GM21528 (cell line): Measurements from ENCODE around the gene PPM1M.

Source experiments
- ATAC-seq: cut with Tn5 transposase; IDR thresholded peaks from one replicate; pipeline ENCODE4 v1.9.1; 2021; ENCODE audit warnings: mild to moderate bottlenecking, moderate library complexity; ENCODE audit not compliant: unreplicated experiment, low FRiP score

PPM1M gene

DNA sequence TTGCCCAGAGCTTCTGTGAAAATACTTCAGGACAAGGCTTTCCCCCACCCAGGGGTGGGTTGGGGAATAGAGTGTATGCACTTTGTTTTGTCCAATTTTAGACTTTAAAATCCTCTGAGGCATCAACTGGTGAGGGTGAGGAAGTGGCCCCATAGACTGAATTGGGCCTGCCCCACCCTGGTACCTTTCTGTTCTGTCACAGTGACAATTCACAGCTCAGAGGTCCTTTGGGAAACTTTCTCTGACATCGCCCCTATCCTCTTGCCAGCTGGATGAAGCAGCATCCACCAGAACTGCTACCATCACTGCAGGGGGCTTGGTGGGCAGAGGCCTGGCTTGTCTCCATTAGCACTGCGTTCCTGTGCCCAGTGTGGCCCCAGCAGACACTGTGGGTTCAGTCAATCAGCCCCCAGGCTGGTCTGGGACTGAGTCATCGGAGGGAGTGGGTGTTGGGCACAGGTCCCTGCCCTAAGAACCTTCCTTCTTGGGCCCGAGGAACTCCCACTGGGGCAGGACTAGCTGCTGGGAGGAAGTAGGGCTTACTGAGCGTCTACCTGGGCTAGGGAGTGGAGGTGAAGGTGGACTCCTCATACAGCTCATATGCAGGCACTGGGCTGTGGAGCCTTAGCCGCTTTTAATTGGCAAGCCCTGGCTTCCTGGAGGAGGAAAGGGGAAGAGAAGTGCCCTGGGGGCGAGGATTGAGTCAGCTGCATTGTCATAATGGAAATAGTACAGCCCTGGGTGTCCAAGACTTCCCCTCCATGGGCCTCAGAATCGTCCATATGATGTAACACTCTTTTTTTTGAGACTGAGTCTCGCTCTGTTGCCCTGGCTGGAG, 1.5 kb upstream of the PPM1M start:
- ATAC-seq: no peak

DNA sequence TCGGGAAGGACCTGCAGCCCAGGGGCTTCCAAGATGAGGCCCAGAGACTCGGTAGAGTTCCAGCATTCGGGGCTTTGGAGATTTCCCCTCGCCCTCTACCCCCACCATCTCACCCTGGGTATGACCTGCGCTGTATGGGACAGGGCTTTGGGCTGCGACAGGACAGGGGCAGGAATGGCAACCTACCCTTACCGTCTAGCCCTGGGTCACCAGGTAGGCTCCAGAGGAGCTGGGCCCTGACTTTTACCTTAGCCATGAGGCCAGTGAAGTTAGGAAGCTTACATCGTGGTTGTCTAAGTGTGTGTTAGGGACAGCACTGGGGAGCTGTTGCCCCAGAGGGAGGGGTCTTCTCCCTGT, 683 bp downstream of the PPM1M start:
- no peak for ATAC-seq

DNA sequence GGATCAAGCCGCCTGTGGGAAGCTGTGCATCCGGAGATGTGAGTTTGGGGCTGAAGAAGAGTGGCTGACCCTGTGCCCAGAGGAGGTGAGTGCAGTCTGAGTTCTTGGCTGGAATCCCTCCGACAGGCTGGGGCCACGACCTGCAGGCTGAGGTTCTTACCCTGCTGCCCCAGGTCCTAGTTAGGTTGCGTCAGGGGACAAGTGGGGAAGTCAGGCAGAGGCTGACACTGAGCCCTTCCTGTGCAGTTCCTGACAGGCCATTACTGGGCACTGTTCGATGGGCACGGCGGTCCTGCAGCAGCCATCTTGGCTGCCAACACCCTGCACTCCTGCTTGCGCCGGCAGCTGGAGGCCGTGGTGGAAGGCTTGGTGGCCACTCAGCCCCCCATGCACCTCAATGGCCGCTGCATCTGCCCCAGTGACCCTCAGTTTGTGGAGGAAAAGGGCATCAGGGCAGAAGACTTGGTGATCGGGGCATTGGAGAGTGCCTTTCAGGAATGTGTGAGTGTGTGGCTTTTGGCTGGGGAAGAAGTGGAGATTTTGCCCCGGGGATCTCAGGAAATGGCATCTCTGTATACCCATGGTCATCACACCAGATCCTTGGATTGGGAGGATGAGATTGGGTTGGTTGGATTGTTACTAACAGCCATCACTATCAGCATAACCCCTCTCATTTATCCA, 1.3 kb downstream of the PPM1M start:
- no peak for ATAC-seq

DNA sequence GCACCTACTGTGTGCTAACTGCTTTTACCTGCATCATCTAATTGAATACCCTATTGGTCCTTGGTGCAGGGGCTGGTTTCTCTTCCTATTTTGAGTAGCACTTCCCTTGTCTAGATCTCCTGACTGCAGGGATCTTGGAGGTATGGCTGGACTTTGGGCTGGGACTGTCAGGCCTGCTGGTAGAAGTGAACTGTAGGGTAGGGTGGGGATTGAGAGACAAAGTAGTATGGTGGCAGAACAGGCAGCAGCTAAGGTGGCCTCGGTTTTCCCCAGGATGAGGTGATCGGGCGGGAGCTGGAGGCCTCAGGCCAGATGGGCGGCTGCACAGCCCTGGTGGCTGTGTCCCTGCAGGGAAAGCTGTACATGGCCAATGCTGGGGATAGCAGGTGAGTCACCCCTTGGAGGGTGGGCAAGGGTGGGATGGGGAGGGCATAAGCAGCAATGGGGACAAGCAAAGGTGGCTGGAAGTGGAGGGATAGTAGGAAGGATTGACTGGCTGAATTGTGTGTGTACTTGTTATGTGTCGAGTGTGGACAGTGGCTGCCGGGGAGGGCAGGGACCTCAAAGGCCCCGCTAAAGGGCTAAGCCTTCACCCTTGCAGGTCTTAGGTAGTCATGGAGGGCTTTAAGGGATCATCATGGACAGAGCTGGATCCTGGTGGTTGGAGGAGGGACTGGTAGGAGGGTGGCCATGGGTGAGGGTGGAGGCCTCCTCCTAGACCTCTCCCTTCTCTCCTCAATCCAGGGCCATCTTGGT, 2.0 kb downstream of the PPM1M start:
- ATAC-seq: no peak

DNA sequence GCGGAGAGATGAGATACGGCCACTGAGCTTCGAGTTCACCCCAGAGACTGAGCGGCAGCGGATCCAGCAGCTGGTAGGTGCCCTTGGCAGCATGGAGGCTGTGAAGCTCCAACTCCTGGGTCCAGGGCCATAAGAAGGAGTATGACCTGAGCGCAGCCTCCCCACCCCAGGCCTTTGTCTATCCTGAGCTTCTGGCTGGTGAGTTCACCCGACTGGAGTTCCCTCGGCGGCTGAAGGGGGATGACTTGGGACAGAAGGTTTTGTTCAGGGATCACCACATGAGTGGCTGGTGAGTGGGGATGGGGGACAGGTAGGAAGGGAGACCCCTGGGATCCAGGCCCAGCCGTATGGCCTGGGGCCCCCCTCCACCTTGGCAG, 2.6 kb downstream of the PPM1M start:
- ATAC-seq: no peak

DNA sequence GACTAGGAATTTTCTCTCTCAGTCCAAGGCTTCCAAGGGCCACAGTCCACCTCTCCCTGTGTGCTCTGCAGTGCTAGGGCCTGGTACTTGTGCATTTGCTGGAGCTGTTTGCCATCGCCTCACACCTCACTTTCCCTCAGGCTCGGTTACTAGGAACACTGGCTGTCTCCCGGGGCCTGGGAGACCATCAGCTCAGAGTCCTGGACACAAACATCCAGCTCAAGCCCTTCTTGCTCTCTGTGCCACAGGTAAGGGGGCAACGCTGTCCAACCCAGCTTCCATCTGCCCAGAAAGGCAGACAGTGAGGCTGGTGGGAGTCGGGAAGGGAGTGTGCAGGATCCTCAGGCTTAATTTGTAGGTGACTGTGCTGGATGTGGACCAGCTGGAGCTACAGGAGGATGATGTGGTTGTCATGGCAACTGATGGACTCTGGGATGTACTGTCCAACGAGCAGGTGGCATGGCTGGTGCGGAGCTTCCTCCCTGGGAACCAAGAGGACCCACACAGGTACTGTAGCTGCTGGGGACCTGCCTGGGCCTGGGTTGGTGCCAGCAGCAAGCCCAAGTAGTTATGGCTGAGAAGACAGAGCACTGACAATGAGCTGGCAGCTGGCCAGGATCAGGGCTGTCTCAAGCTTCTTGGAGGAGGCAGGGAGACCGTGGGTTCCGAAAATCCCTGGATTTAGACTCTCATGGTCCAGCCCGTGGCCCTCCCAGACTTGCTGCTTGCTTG, 3.4 kb downstream of the PPM1M start:
- ATAC-seq: no peak

DNA sequence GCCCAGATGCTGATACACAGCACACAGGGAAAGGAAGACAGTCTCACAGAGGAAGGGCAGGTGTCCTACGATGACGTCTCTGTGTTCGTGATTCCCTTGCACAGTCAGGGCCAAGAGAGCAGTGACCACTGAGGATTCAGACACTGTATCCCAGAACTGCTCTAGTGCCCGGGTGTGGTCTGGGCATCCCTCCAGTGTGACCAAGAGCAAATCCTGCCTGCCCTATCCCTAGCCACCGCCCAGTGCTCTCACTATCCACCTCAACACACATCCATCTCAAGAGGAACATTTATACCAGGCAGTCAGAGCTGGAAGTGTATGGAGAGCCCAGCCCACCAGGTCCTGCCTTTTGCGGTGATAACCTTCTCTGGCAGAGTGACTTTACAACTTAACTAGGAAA, 4.1 kb downstream of the PPM1M start:
- no peak for ATAC-seq

DNA sequence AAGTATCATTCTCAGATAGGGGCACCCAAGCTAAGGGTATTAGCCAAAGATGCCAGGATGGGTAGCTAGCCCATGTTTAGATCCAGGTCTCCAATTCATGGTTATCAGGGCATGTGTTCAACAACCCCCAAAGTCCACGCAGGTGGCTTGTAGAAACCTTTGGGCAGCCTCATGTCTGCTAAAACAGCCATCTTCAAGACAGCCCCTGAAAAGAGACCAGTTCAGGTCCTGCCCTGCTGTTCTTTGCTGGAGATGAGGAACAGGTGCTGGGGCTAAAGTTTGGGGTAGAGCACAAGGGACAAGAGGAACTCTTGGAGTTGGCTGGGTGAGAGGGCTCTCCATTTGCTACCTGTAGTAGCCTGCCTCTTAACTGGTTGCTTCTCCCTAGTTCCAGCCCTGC, 4.6 kb downstream of the PPM1M start:
- no peak for ATAC-seq

DNA sequence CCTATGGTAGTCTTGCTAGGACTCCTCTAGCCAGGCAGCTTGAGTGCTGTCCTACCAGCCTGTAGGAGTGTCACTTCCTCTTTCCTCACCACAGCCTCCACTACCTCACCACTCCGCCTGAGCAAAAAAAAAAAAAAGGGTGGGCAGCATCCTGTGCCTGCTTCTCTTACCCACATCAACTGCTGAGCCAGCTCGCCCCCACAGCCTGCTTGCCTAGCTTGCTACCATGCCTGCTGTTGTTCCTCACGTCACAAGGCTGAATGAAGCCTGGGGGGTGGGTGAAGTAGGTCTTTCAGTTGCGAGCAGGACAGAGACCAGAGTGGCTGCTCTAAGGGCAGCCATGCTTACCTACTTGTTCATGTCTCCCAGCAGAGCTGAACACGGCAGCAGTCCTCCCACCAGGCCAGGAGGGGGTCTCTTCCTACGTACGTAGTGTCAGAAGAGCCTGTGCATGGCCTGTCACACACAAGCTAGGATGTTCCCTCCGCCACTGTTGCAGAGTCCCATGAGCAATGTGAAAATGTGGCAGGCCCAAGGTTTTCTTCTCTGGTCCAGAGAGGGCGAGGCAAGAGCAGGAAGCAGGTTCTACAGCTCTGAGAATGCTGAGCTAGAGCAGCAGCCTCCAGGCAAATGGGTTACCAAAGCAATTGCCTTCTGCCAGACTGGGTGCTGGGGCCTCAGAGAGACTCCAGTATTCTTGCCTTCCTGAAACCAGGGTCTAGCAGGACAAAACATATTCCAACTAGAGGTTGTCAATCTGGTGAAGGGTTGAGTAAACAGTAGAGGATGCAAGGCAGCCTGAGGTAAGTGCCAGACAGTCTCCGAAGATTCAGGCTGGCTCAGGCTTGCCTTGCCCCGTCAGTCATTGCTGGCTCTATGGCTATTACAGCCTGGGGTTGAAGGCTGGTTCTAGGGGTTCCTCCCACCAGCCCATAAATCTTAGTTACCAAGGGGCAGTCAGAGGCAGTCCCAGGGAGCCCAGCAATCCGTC, 8.1 kb downstream of the PPM1M start:
- peak; percentile 89 for ATAC-seq

DNA sequence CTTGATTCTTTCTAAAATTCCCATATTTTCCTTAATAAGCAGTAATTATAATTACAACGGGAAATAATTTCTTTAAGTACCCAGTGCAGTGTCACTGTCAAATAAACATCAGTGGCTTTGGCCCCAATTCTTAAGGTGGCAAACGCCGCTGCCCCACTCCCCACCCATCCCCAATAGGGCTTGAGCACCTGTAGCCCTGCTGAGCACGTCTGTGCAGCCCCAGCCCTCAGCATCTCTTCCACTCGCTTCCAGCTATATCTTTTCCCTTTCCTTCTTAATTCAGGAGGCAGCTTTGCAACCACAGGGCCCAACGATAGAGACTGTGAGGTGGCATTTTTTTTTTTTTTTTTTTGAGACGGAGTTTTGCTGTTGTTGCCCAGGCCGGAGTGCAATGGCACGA, 9.0 kb downstream of the PPM1M start:
- no peak for ATAC-seq

DNA sequence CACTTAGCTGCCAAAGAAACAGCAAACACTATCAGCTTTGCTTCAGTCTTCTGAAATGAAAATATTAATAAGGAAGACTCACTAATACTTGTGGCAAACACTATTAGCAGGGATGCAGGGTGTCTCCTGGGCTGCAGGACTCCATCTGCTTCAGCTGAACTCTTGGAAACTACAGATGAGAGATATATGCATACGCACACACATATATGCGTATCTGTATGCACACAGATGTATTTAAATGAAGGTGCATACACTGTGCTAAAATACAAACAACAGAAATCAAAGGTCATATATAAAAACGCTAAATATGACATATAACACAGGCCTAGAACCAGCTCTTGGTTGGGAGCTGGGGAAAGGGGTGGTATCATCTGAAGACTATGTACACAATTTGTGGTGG, 10.6 kb downstream of the PPM1M start:
- no peak for ATAC-seq

DNA sequence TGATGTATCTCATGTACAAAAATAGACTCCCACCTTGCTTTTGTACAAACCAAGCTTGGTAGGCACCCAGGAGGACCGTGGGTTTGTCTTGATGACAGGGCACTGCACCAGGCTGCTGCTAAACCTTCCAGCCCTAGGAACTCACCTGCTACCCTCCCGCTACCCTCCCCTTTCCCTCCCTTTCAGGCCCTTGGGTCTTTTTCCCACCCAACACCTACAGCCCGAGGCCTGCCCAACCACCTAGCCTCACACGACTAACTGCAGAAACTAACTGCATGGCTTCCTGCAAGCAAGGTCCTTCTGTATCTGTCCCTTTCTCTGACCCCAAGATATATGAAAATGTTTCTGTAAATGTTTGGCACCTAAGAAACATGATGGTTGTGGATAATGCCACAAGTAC, 11.1 kb downstream of the PPM1M start:
- no peak for ATAC-seq

DNA sequence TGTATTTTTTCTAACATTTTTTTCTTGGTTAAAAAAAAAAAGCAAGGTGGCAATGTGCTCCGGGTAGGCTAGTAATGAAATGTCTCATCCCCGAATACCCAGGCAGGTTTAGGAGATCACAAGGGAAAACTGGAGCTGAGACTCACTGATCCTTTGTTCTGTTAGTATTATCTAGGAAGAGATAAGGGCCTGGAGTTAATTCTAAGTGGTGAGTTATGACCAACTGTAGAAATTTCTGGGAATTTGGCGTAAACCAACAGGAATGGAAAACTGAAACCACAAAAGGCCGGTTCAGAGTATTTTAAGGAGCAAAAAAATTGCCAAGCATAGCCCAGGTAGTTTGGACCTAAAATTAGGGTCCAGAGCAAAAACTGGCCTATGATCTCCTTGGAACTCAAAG, 12.4 kb downstream of the PPM1M start:
- no peak for ATAC-seq

DNA sequence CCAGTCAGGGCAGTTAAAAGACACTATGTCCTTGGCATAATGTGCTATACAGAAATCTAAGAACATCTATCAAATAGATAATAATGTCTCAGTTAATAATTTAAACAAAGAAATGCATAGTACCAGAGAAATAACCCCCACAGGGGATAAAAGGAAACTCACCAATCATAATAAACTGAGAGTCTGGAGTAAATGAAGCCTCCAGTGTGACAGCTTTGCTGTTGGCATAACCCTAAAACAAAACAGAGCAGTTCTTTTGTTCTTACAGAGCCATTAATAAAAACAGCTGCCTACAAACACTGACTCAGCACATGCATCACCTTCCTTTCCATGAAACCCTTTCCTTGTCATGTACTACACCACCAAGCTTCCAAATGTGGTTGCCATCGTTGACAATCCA, 13.5 kb downstream of the PPM1M start:
- ATAC-seq: no peak

DNA sequence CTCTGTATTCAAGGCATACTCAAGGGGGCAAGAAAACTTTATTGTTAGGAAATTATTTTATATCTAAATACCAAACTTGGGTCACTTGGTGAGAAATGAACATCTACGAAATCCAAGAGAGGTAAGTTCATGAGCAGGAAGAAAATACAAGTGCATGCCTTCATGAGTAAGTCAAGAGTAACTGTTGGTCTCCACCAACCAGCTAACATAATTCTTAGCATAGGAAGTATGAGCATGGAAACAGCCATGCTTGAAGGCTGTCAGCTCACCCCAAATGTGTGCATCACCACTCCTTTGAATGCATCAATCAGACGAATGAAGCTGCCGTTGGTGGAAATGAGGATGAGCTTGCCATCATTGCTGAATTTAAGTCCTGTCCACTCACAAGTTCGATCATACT, 13.9 kb downstream of the PPM1M start:
- ATAC-seq: no peak

DNA sequence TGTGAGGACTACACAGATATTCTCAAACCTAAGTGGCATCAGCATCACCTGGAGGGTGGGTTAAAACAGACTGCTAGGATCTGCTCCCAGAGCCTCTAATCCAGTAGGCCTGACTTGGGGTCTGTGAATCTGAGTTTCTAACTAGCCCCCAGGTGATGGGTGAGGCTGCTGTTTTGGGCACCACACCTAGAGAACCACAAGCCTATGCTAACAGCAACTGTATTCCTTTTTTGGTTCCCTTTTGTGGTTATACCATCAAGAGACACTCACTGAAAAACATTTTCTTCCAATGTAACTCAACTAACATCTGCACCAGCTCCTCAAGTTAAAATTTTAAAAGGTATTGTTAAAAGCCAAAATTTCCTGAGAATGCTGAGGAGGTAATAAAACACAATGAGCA, 16.9 kb downstream of the PPM1M start:
- ATAC-seq: no peak

DNA sequence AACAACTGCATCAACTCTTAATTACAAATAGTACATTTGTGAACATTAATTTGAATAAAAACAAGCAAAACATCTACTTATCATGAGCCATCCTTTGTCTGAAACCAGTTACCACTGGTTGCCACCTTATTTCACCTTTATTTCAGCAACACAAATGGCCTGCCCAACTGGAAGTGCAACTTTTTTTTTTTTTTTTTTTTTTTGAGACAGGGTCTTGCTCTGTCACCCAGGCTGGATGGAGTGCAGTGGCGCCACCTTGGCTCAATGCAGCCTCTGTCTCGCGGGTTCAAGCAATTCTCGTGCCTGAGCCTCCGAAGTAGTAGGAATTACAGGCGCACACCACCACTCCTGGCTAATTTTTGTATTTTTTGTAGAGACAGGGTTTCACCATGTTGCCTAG, 19.8 kb downstream of the PPM1M start:
- ATAC-seq: no peak

DNA sequence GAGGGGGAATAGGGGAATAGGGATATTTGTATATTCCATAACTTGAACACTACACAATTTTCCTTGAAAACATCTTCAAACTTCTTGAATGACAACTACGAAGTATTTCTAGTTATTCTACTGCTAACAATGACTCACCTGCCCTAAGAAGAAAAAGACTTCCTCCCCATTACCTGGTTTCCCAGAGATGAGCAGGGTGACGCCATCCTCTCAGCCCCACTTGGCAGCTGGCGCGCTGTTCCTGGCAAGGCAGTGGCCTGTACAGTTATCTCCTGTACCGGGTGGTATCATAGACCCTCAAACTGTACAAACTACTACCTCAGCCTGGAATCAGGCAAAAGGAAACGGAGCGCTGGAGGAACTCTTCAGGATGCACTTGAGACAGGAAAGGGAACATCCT, 22.5 kb downstream of the PPM1M start:
- no peak for ATAC-seq

DNA sequence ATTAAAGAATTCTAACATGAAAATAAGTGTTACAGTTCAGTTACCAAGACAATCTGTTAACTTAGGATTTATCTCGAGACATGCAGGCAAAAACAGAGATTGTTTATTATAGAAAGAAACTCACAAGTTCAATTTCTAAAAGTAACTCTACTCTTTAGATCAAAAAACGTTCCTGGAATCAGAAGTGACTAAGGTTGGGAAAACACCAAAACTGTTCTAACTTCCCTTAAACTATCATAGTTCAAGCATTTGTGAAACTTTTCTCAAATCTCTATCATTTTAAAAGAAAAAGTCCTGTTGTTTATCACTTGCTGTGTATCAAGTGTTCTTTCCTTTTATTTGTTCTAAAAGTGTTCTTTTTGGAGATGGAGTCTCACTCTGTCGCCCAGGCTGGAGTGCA, 24.2 kb downstream of the PPM1M start:
- no peak for ATAC-seq

DNA sequence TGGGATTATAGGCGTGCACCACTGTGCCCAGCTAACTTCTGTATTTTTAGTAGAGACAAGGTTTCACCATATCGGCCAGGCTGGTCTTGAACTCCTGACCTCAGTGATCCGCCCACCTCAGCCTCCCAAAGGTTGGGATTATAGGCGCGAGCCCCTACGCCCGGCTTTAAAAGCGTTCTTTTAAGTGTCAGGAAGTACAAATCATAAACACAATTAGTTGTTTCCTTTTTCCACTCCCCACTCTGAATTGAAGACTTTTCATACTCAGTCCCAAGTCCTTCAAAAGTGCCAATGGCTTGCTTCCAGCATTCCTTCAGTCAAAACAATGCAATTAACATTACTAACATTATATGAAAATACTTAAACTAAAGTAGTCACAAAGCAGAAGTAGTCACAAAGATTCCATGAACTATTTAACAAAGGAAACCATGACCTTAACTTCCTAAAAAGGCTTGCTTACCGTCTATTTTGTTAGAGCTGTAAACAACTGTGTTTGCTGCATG, 24.7 kb downstream of the PPM1M start:
- ATAC-seq: no peak
